ENCODE results near the gene OAF.

DNA sequence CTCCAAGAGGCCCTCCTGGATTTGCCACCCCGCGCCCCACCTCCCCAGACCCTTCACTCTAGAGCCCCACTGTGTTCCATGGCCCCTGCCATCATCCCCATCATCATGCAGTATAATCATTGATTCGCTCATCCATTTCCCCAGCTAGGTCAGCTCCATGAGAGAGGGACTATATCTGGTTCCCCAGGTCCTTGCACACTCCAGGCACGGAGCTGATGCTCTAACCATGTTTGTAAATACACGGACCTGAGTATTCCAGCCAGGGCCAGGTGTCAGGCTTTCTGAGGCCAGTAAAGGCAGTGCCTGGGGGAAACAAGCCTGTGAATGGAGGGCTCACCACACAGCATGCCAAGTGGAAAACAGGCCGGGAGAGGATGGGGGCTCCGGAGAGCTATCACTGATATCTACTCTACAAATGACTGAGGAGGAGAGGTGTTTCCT, 27.1 kb upstream of the OAF start:
- TF ChIP-seq, protein P1, sequence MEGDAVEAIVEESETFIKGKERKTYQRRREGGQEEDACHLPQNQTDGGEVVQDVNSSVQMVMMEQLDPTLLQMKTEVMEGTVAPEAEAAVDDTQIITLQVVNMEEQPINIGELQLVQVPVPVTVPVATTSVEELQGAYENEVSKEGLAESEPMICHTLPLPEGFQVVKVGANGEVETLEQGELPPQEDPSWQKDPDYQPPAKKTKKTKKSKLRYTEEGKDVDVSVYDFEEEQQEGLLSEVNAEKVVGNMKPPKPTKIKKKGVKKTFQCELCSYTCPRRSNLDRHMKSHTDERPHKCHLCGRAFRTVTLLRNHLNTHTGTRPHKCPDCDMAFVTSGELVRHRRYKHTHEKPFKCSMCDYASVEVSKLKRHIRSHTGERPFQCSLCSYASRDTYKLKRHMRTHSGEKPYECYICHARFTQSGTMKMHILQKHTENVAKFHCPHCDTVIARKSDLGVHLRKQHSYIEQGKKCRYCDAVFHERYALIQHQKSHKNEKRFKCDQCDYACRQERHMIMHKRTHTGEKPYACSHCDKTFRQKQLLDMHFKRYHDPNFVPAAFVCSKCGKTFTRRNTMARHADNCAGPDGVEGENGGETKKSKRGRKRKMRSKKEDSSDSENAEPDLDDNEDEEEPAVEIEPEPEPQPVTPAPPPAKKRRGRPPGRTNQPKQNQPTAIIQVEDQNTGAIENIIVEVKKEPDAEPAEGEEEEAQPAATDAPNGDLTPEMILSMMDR (IDR thresholded peaks at IDR 0.05; ENCODE audit: borderline replicate concordance, extremely low read depth, low read length, poor library complexity, severe bottlenecking) = no peak
- TF ChIP-seq EZH2 (IDR thresholded peaks at IDR 0.05; ENCODE audit: borderline replicate concordance, low read depth, low read length, severe bottlenecking) = no peak

Measured in DND-41 (cell line).